Endothelial cell of umbilical vein (primary cell): ENCODE measurements around the gene FAM114A1. TPM values are rescaled to one million over a fixed set of nuclear protein-coding genes. Genes with fewer than 3 reads are reported as not detected.

Source experiments
- BruUV-seq: library from RNA; stranded (reverse); fragments of 400-500 nt; replicated peaks from 2 replicates; lab custom pipeline; 2021; lab: Mats Ljungman, UMichigan
- CTCF ChIA-PET: fragments of 300-600, 350-600 bp; sonication (Branson Sonifier 250); formaldehyde crosslinking; loops from one replicate; lab custom pipeline; 2021; ENCODE audit warnings: antibody characterized with exemption, inconsistent platforms; lab: Charles Lee
- POLR2A ChIA-PET: fragments of 300-600, 350-600 bp; sonication (Branson Sonifier 250); formaldehyde crosslinking; loops from one replicate; lab custom pipeline; 2021; ENCODE audit warnings: antibody characterized with exemption, inconsistent platforms; lab: Charles Lee
- DNase-seq: peaks from one replicate; pipeline ENCODE4 v3.0.0-alpha.2; 2011; ENCODE audit warnings: low read depth, low spot score
- FAIRE-seq: peaks from 2 replicates; lab custom pipeline; 2011; peaks lifted over from hg19 to GRCh38; lab: Jason Lieb, UNC
- H2AFZ ChIP-seq: 2 replicates; pipeline ENCODE4 v1.6.0; 2012; ENCODE audit warnings: low read depth, low read length, control low read depth, inconsistent platforms
- H3K27ac ChIP-seq: 2 replicates; pipeline ENCODE4 v1.5.1; 2011; ENCODE audit warnings: low read depth, mild to moderate bottlenecking, control low read depth, low read length, moderate library complexity; ENCODE audit not compliant: insufficient read depth
- H3K27me3 ChIP-seq, 2 experiments: 2 replicates each; pipeline versions ENCODE4 v1.6.0 to v1.6.1; 2011; ENCODE audit warnings: low read length in 2 of 2, mixed read lengths in 1 of 2; ENCODE audit not compliant: control insufficient read depth in 2 of 2, insufficient read depth in 2 of 2
- H3K36me3 ChIP-seq, 2 experiments: 2 replicates in 1 of 2; 3 replicates in 1 of 2; pipeline ENCODE4 v1.5.1; 2011; ENCODE audit warnings: low read length in 2 of 2, mild to moderate bottlenecking in 1 of 2, moderate library complexity in 1 of 2; ENCODE audit not compliant: control insufficient read depth in 2 of 2, insufficient read depth in 2 of 2; ENCODE audit errors: extremely low read depth in 1 of 2
- H3K4me1 ChIP-seq: 3 replicates; pipeline ENCODE4 v1.5.1; 2011; ENCODE audit warnings: mild to moderate bottlenecking, low read length; ENCODE audit not compliant: control insufficient read depth, insufficient read depth; ENCODE audit errors: extremely low read depth
- H3K4me2 ChIP-seq: 2 replicates; pipeline ENCODE4 v1.6.1; 2011; ENCODE audit warnings: low read length, control low read depth, mixed read lengths; ENCODE audit not compliant: insufficient read depth
- H3K4me3 ChIP-seq, 3 experiments: fragments of 200-600 bp in 1 of 3; sonication (generic), shearing (Covaris generic) in 1 of 3; replicated peaks in 1 of 3; 2 replicates each; pipeline ENCODE4 v1.5.1; 2011 to 2016; ENCODE audit warnings: control low read depth in 3 of 3, low read length in 3 of 3, mild to moderate bottlenecking in 2 of 3, inconsistent platforms in 1 of 3, low read depth in 1 of 3, moderate library complexity in 1 of 3; ENCODE audit not compliant: insufficient read depth in 1 of 3
- H3K79me2 ChIP-seq: 2 replicates; pipeline ENCODE4 v1.6.0; 2012; ENCODE audit warnings: low read length, inconsistent platforms; ENCODE audit not compliant: control insufficient read depth, insufficient read depth
- H3K9ac ChIP-seq: replicated peaks from 2 replicates; pipeline ENCODE3; 2011; ENCODE audit warnings: low read length, control low read depth; ENCODE audit not compliant: insufficient read depth; ENCODE audit errors: extremely low read depth
- H3K9me1 ChIP-seq: replicated peaks from 3 replicates; pipeline ENCODE4 v1.6.0; 2011; ENCODE audit warnings: mild to moderate bottlenecking, low read length; ENCODE audit not compliant: control insufficient read depth, insufficient read depth; ENCODE audit errors: extremely low read depth
- H3K9me3 ChIP-seq: replicated peaks from 2 replicates; pipeline ENCODE4 v1.5.1; 2012; ENCODE audit warnings: low read length, inconsistent platforms; ENCODE audit not compliant: control insufficient read depth, insufficient read depth
- H4K20me1 ChIP-seq: replicated peaks from 2 replicates; pipeline ENCODE3; 2011; ENCODE audit warnings: mild to moderate bottlenecking, low read length; ENCODE audit not compliant: control insufficient read depth, insufficient read depth; ENCODE audit errors: extremely low read depth
- EZH2 ChIP-seq: IDR thresholded peaks from 2 replicates; pipeline ENCODE4 v1.6.1; 2012; ENCODE audit warnings: borderline replicate concordance, low read depth, mild to moderate bottlenecking, moderate library complexity, low read length, inconsistent platforms; ENCODE audit not compliant: severe bottlenecking
- FOS ChIP-seq: IDR thresholded peaks from 2 replicates; pipeline ENCODE4 v1.6.1; 2011; ENCODE audit warnings: mild to moderate bottlenecking, low read length, moderate library complexity, borderline replicate concordance; ENCODE audit not compliant: insufficient read depth
- GATA2 ChIP-seq: IDR thresholded peaks from 2 replicates; pipeline ENCODE4 v1.7.0; 2011; ENCODE audit warnings: low read depth, mild to moderate bottlenecking, moderate library complexity, mixed read lengths, low read length; ENCODE audit not compliant: insufficient read length, insufficient read depth
- JUN ChIP-seq: IDR thresholded peaks from 2 replicates; pipeline ENCODE4 v1.6.1; 2011; ENCODE audit warnings: borderline replicate concordance, low read depth; ENCODE audit not compliant: insufficient read length, insufficient read depth
- MAX ChIP-seq: IDR thresholded peaks from 2 replicates; pipeline ENCODE4 v1.6.1; 2011; ENCODE audit not compliant: insufficient read depth, insufficient read length
- MYC ChIP-seq: IDR thresholded peaks from one replicate; pipeline ENCODE4 v1.6.1; 2011; ENCODE audit warnings: mild to moderate bottlenecking, low read depth, low read length
- POLR2A ChIP-seq: IDR thresholded peaks from 2 replicates; pipeline ENCODE4 v1.6.1; 2012; ENCODE audit warnings: low read depth, mild to moderate bottlenecking, control low read depth, low read length
- POLR2AphosphoS5 ChIP-seq: IDR thresholded peaks from 2 replicates; pipeline ENCODE4 v1.6.1; 2012; ENCODE audit warnings: low read depth, mild to moderate bottlenecking, control low read depth, low read length, moderate library complexity; ENCODE audit not compliant: insufficient read depth
- dilution Hi-C: fragments of 300-500 bp; cut with MboI; formaldehyde crosslinking; loops from one replicate; pipeline ENCODE4 v1.15.0; 2019; ENCODE audit warnings: low sequenced_read_pairs; ENCODE audit not compliant: extremely low pct_ligation_motif_present
- intact Hi-C: fragments of 100-400 bp; cut with micrococcal nuclease; formaldehyde crosslinking; loops from one replicate; pipeline ENCODE4 v1.10.0; 2022
- polyA plus RNA-seq, 4 experiments: library from polyadenylated mRNA; depleted of rRNA in 3 of 4; stranded (reverse) in 3 of 4; unstranded in 1 of 4; fragments of >200 nt; gene quantifications; 2 replicates each; pipeline versions ENCODE4 v1.2.1 to v1.2.3, GENCODE V29; 2011 to 2012; ENCODE audit warnings: missing spikeins in 1 of 4
- total RNA-seq: library from RNA; stranded (reverse); gene quantifications from 2 replicates; pipeline ENCODE4 v1.2.3, GENCODE V29; 2021
- TF ChIP-seq, protein P1 (sequence below), 2 donors: IDR thresholded peaks; 1 replicate in 1 of 2; 2 replicates in 1 of 2; pipeline ENCODE4 v1.5.1; 2011; ENCODE audit warnings: low read length in 2 of 2, mild to moderate bottlenecking in 2 of 2, moderate library complexity in 2 of 2, control low read depth in 1 of 2, inconsistent platforms in 1 of 2, low read depth in 1 of 2; ENCODE audit not compliant: insufficient read depth in 1 of 2; ENCODE audit errors: extremely low read depth in 1 of 2

Gene FAM114A1
- total and polyA plus RNA-seq, 2 donors (not counting 3 experiments of a cell fraction or from before 2014, with no cell fraction given): 99.2 to 118 TPM

DNA sequence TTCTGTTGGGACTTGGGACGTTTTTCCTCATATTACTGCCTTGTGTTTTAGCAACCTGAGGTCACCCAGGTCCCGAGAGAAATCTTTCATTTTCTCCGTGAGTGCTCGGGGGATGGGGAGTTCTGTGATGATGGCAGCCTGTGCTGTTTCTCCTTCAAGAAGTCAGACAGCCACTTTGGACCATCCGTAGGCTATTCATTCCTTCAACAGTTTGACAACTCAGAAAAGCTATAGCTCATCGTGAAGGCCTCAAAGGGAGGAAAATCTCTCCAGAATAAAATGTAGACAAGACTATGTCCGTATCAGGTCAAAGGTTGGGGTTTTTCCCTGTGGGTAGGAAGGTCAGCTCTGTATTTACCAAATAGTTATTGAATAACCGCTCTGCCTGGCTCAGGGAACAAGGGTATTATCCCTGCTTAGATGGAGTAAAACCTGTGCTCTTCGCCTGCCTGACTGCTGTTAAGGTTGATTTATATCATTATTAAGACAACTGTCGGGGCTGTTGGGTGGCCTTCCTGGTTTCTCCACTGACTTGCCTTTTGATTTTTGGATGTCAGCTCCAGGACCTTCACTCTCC, 36.6 kb downstream of the FAM114A1 start:
- H3K36me3 ChIP-seq: peaks cover 13 to 16% of the 10 kb centered on the region in 2 experiments
- H3K9ac ChIP-seq: no peak overlapping the region
- H2AFZ ChIP-seq: no peak overlapping the region
- H3K9me1 ChIP-seq: no peaks in the 10 kb centered on the region
- H3K79me2 ChIP-seq: no peaks in the 10 kb centered on the region
- no peak overlapping the region for H3K27ac ChIP-seq
- ChIA-PET POLR2A (no interaction called here), CTCF (interaction anchor here (0.9 to 2.0 kb wide), 2 partner anchors 9 to 231 kb away, joined by 4 to 10 read pairs; no protein-coding TSS in a partner anchor)
- no peaks in the 10 kb centered on the region for H3K4me1 ChIP-seq
- dilution Hi-C loops (no loop called here), intact Hi-C loops (no loop called here)
- H3K27me3 ChIP-seq: no peaks in the 10 kb centered on the region
- FAIRE-seq (no peak), DNase-seq (no peak)
- BruUV-seq: no TSS peak
- no peak overlapping the region for H3K4me3 ChIP-seq
- no peak overlapping the region for H3K4me2 ChIP-seq
- no peaks in the 10 kb centered on the region for H4K20me1 ChIP-seq
- TF ChIP-seq, protein P1, sequence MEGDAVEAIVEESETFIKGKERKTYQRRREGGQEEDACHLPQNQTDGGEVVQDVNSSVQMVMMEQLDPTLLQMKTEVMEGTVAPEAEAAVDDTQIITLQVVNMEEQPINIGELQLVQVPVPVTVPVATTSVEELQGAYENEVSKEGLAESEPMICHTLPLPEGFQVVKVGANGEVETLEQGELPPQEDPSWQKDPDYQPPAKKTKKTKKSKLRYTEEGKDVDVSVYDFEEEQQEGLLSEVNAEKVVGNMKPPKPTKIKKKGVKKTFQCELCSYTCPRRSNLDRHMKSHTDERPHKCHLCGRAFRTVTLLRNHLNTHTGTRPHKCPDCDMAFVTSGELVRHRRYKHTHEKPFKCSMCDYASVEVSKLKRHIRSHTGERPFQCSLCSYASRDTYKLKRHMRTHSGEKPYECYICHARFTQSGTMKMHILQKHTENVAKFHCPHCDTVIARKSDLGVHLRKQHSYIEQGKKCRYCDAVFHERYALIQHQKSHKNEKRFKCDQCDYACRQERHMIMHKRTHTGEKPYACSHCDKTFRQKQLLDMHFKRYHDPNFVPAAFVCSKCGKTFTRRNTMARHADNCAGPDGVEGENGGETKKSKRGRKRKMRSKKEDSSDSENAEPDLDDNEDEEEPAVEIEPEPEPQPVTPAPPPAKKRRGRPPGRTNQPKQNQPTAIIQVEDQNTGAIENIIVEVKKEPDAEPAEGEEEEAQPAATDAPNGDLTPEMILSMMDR (IDR thresholded peaks at IDR 0.05; ENCODE audit: extremely low read depth in 1 of 2, insufficient read depth in 1 of 2, low read depth in 1 of 2, low read length in 2 of 2): no peak
- TF ChIP-seq EZH2: no peak
- TF ChIP-seq POLR2AphosphoS5: no peak
- no peak for TF ChIP-seq GATA2
- no peak for TF ChIP-seq MYC
- TF ChIP-seq MAX: no peak
- TF ChIP-seq POLR2A: no peak
- no peak for TF ChIP-seq JUN
- TF ChIP-seq FOS: no peak
- H3K9me3 ChIP-seq: no peaks in the 10 kb centered on the region
